Tibial nerve (tissue), 4 donors: Measurements from ENCODE around the gene RAD50. TPM values are rescaled to one million over a fixed set of nuclear protein-coding genes. Genes with fewer than 3 reads are reported as not detected.

Source experiments
- DNase-seq, 2 donors: peaks; one replicate each; pipeline ENCODE4 v3.0.0-alpha.2; 2019; ENCODE audit warnings: low spot score in 2 of 2
- H3K27ac ChIP-seq, 4 donors: fragments of 200-600 bp; sonication (generic) in 3 of 4; one replicate each; pipeline ENCODE4 v1.5.1; 2017 to 2019; ENCODE audit warnings: mild to moderate bottlenecking in 1 of 4
- H3K27me3 ChIP-seq, 2 donors: fragments of 200-600 bp; sonication (generic) in 1 of 2; one replicate each; pipeline versions ENCODE4 v1.5.1 to v1.6.0; 2017 to 2019
- H3K36me3 ChIP-seq, 3 donors: fragments of 200-600 bp; sonication (generic); one replicate each; pipeline ENCODE4 v1.5.1; 2018 to 2019
- H3K4me1 ChIP-seq, 4 donors: fragments of 200-600 bp; sonication (generic) in 3 of 4; one replicate each; pipeline ENCODE4 v1.5.1; 2017 to 2019
- H3K4me3 ChIP-seq, 4 donors: fragments of 200-600 bp; sonication (generic) in 3 of 4; one replicate each; pipeline ENCODE4 v1.5.1; 2017 to 2019; ENCODE audit warnings: mild to moderate bottlenecking in 1 of 4, moderate library complexity in 1 of 4
- H3K9me3 ChIP-seq, 4 donors: fragments of 200-600 bp; sonication (generic) in 3 of 4; one replicate each; pipeline ENCODE4 v1.5.1; 2017 to 2019
- EP300 ChIP-seq, 2 donors: sonication (generic); formaldehyde crosslinking; IDR thresholded peaks; one replicate each; pipeline ENCODE4 v1.6.1; 2017; ENCODE audit warnings: antibody characterized with exemption in 2 of 2, mild to moderate bottlenecking in 1 of 2
- POLR2A ChIP-seq, 2 donors: fragments of 450-650 bp; IDR thresholded peaks; one replicate each; pipeline ENCODE4 v1.6.1; 2017; ENCODE audit warnings: antibody characterized with exemption in 2 of 2, mild to moderate bottlenecking in 2 of 2, moderate library complexity in 2 of 2
- WGBS, 2 donors: methylation state at CpG; one replicate each; pipeline ENCODE4 v1.1.5; 2018; 5-methylcytosine and 5-hydroxymethylcytosine counted together
- total RNA-seq, 4 donors: library from RNA; depleted of rRNA; stranded (reverse); fragments of >200 nt; gene quantifications; one replicate each; pipeline ENCODE4 v1.1.0, GENCODE V29; 2016
- TF ChIP-seq, protein P1 (sequence below), 5 experiments: fragments of 200-600 bp in 3 of 5; fragments of 450-650 bp in 2 of 5; sonication (generic) in 3 of 5; IDR thresholded peaks; one replicate each; pipeline ENCODE4 v1.5.1; 2016 to 2019; ENCODE audit warnings: antibody characterized with exemption in 5 of 5, mild to moderate bottlenecking in 3 of 5, moderate library complexity in 2 of 5

The RAD50 gene
- total RNA-seq, 4 donors from 2014 or later, result 36.5 to 40.5 (median 39.2) TPM

DNA sequence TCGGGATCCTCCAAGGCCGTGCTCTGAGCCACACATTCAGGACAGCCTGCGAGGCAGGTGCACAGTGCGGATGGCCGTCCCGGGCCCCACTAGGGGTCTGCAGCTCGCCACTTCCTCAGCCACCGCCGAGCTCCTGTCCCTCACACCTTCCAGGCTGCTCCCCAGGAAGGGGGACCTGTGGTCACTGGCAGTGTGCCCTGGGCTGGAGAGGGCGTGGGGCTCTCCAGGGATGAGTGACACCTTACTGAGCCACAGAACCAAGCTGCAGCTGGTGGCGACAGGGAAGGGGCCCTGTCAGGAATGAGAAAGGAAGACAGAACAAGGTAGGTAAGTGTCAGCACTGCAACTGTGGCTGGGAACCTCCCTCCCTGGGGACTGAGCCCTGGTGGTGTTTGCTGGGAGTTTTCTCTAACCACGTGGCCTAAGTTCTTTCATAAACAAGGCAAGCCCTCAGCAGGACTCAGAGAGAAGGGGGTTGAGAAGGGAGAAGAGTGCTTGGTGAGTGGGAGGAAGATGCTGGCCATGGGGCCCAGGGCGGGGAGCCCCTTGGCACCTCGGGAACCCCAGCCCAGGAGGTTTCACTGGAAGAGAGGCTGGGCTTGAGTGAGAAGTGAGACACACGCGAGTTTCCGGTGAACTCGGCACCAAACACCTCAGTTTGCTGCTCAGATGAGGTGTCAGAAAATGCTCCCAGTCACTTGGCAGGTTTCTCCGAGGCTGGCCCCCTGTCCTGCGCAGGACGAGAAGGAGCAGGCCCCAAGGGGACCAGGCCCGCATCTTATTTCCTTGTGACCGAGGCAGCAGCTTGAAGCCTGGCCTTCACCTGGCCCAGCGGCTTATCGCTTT is 106.4 kb downstream of the RAD50 start:
- Histone ChIP-seq H3K4me1 (peaks cover 0 to 24% (median 8%) of the 10 kb centered on the region in 4 donors), H3K27ac (peak overlapping the region; percentile 21 to 53 (median 44)), H3K9me3 (no peaks in the 10 kb centered on the region), H3K27me3 (peaks cover 0 to 3% of the 10 kb centered on the region in 2 donors), H3K36me3 (no peaks in the 10 kb centered on the region), H3K4me3 (no peak overlapping the region)
- no peak for TF ChIP-seq POLR2A (IDR thresholded peaks at IDR 0.05)
- DNase-seq, result no peak
- 74 to 75% methylated on average over 21 to 25 of the region's 25 CpGs for WGBS, 2 donors

DNA sequence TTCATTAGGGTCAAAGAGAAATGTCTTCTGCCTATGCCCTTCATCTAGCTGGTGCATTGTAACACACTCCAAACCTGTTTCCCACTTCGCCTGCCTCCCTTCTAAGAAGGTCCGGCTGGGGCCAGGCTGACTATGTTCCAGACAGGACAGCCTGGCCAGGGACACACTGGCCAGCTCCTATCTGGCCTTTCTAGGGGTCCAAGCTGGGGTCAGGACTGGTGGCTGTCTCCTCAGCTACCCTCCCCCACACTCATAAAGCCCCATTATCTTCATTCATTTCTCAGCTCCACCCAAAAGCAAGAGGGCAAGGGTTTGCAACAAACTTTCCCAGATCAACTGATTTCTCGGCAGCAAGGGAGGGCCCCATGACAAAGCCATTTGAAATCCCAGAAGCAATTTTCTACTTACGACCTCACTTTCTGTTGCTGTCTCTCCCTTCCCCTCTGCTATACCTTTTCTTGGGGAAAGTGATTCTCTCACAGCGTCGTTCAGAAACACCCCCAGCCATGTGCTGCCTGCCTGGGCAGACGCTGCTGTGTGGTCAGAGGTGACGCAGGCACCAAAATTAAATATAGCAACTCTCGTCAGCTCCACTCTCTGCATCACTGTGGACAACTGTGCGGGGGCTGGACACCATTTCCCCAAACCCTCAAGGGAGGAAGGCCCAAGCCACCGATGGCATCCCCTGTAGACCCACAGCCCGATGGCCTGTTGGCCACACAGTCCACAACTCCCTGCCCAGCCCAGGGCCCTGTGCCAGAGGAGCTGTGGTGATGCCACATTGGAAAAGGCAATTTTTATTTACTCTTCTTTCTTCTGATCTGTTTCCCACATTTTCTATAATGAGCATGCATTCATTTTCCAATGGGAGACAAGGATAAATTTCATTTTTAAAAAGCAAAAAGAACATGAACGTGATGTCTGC is 107.3 kb downstream of the RAD50 start:
- WGBS, 2 donors, result 53 to 60% methylated on average over 13 of the region's 13 CpGs
- TF ChIP-seq POLR2A (IDR thresholded peaks at IDR 0.05), result no peak
- TF ChIP-seq EP300 (IDR thresholded peaks at IDR 0.05), result no peak
- TF ChIP-seq, protein P1, sequence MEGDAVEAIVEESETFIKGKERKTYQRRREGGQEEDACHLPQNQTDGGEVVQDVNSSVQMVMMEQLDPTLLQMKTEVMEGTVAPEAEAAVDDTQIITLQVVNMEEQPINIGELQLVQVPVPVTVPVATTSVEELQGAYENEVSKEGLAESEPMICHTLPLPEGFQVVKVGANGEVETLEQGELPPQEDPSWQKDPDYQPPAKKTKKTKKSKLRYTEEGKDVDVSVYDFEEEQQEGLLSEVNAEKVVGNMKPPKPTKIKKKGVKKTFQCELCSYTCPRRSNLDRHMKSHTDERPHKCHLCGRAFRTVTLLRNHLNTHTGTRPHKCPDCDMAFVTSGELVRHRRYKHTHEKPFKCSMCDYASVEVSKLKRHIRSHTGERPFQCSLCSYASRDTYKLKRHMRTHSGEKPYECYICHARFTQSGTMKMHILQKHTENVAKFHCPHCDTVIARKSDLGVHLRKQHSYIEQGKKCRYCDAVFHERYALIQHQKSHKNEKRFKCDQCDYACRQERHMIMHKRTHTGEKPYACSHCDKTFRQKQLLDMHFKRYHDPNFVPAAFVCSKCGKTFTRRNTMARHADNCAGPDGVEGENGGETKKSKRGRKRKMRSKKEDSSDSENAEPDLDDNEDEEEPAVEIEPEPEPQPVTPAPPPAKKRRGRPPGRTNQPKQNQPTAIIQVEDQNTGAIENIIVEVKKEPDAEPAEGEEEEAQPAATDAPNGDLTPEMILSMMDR (IDR thresholded peaks at IDR 0.05), result no peak
- no peak overlapping the region for H3K4me3 ChIP-seq
- H3K27ac ChIP-seq, result peak overlapping the region; percentile 21 to 53 (median 44)
- DNase-seq, result no peak
- no peaks in the 10 kb centered on the region for H3K9me3 ChIP-seq
- H3K27me3 ChIP-seq, result peaks cover 0 to 3% of the 10 kb centered on the region in 2 donors
- peaks cover 0 to 24% (median 8%) of the 10 kb centered on the region in 4 donors for H3K4me1 ChIP-seq
- no peaks in the 10 kb centered on the region for H3K36me3 ChIP-seq

DNA sequence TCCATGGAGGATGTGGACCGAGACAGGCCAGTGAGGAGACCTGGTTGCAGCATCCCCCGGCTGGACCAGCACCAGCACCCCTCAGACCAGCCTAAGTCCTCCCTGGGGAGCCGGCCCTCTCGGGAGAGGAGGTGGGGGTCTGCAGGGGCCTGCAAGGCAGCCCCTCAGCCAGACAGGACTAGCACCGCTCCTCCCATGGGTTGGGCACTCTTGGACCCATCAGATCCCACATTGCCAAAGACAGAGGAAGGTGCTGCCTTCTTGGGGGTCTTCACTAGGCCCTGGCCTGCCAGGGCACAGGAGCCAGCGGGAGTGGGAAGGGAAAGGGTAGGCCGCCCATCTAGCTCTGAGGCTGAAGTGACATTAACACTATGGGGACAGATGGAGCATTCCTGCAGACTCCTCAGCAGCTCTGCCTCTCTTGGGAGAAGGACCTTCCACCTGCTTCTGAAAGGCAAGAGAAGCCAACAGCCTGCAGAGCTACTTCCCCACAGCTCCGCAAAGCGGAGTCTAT is 108.0 kb downstream of the RAD50 start:
- no peak for DNase-seq
- no peak for TF ChIP-seq POLR2A (IDR thresholded peaks at IDR 0.05)
- TF ChIP-seq, protein P1 (IDR thresholded peaks at IDR 0.05), result no peak
- no peak for TF ChIP-seq EP300 (IDR thresholded peaks at IDR 0.05)
- Histone ChIP-seq H3K4me1 (peaks cover 0 to 24% (median 8%) of the 10 kb centered on the region in 4 donors), H3K27ac (peak overlapping the region in 2 of 4 donors; percentile 37 to 52), H3K4me3 (no peak overlapping the region), H3K27me3 (peaks cover 0 to 3% of the 10 kb centered on the region in 2 donors), H3K9me3 (no peaks in the 10 kb centered on the region), H3K36me3 (no peaks in the 10 kb centered on the region)
- WGBS, 2 donors, result 98% methylated on average over 9 of the region's 9 CpGs

DNA sequence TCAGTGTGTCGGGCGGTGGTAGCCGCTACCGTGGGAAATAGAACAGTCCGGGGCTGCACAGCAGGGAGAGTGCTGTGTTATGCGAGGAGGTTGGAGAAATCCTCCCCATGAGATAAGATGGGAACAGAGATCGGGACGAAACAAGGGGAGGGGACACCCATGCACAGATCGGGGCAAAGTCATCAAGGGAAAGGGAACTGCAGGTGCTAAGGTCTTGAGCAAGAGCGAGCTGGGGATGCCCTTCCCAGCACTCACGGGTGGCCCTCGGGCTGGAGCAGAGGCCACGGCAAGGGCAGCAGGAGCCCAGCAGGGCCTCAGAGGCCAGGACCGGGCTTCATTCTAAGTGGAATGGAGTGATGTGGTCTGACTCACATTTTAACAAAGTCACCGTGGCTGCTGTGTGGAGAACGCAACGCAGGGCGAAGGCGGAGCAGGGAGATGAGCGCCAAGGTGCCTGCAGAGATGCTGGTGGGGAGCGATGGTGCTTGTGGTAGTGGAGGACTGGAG is 108.8 kb downstream of the RAD50 start:
- Histone ChIP-seq H3K4me1 (peaks cover 0 to 24% (median 8%) of the 10 kb centered on the region in 4 donors), H3K4me3 (no peak overlapping the region), H3K27me3 (peaks cover 0 to 3% of the 10 kb centered on the region in 2 donors), H3K36me3 (no peaks in the 10 kb centered on the region), H3K27ac (no peak overlapping the region), H3K9me3 (no peaks in the 10 kb centered on the region)
- no peak for DNase-seq
- TF ChIP-seq EP300 (IDR thresholded peaks at IDR 0.05), result no peak
- WGBS, 2 donors, result 88 to 90% methylated on average over 21 of the region's 21 CpGs

DNA sequence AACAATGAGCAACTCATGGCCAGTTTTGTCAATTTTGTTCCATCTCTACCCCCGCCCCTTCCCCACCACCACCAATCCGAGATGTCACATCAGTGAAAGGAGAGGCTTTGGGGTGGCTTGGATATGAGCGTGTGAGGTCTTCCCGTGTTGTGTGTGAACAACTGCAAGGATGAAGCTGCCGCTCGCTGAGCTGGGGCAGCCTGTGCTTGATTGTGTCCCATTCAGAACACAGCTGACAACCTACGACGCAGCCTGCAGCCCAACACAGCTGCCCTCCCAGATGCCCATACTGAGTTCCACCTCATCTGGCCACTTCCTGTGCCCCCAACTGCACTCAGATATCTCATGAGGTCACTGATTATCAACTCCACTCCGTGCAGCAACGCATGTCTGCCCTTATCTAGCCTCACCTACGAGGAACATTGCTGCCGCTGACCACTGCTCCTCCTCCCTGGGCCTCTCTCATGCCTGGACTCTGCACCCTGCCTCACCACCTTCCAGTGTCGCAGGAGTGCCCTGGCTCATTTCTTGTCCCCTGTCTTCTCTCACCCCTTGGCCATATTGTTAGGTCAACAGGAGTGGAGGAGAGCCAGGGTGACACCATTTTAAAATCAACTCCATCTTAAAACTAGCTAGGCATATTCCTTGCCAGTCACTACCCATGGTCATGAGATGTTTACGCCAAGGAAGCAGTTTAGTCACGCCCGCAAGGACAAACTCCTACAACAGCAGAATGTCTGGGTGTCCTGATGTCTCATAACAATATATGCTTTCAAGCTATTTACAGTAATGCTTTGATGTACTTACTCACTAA is 109.7 kb downstream of the RAD50 start:
- no peaks in the 10 kb centered on the region for H3K9me3 ChIP-seq
- no peak for TF ChIP-seq POLR2A (IDR thresholded peaks at IDR 0.05)
- TF ChIP-seq, protein P1 (IDR thresholded peaks at IDR 0.05), result no peak
- no peak for TF ChIP-seq EP300 (IDR thresholded peaks at IDR 0.05)
- H3K27me3 ChIP-seq, result peaks cover 0 to 3% of the 10 kb centered on the region in 2 donors
- H3K4me1 ChIP-seq, result peaks cover 0 to 24% (median 8%) of the 10 kb centered on the region in 4 donors
- H3K36me3 ChIP-seq, result no peaks in the 10 kb centered on the region
- H3K4me3 ChIP-seq, result no peak overlapping the region
- DNase-seq, result no peak
- 88 to 91% methylated on average over 16 of the region's 16 CpGs for WGBS, 2 donors
- no peak overlapping the region for H3K27ac ChIP-seq
